Glutamatergic neuron (in vitro differentiated cells): ENCODE results near the gene GADD45GIP1. TPM values are rescaled to one million over a fixed set of nuclear protein-coding genes. Genes with fewer than 3 reads are reported as not detected.

ENCODE experiments used
- DNase-seq: peaks from one replicate; pipeline ENCODE4 v3.0.0; 2022
- H3K27ac Mint-ChIP-seq: one replicate; pipeline ENCODE4 v1.8.0; 2020; ENCODE audit warnings: mild to moderate bottlenecking, mixed read lengths, inconsistent platforms; ENCODE audit not compliant: unreplicated experiment
- H3K27me3 Mint-ChIP-seq: one replicate; pipeline ENCODE4 v1.8.0; 2020; ENCODE audit warnings: mild to moderate bottlenecking, moderate library complexity, mixed read lengths, inconsistent platforms; ENCODE audit not compliant: unreplicated experiment
- H3K36me3 Mint-ChIP-seq: one replicate; pipeline ENCODE4 v1.8.0; 2020; ENCODE audit warnings: mild to moderate bottlenecking, mixed read lengths, inconsistent platforms; ENCODE audit not compliant: unreplicated experiment
- H3K4me1 Mint-ChIP-seq: one replicate; pipeline ENCODE4 v1.8.0; 2020; ENCODE audit warnings: mild to moderate bottlenecking, low read depth, mixed read lengths, inconsistent platforms; ENCODE audit not compliant: unreplicated experiment
- H3K4me3 Mint-ChIP-seq: one replicate; pipeline ENCODE4 v1.8.0; 2020; ENCODE audit warnings: mild to moderate bottlenecking, mixed read lengths, inconsistent platforms; ENCODE audit not compliant: unreplicated experiment
- H3K9me3 Mint-ChIP-seq: one replicate; pipeline ENCODE4 v1.8.0; 2020; ENCODE audit warnings: mild to moderate bottlenecking, moderate library complexity, mixed read lengths, inconsistent platforms; ENCODE audit not compliant: unreplicated experiment
- CTCF ChIP-seq: fragments of 200-600 bp; sonication (generic); IDR thresholded peaks from one replicate; pipeline ENCODE4 v1.5.0; 2021; ENCODE audit not compliant: partially characterized antibody, unreplicated experiment
- total RNA-seq: library from RNA; stranded (reverse); fragmentation: NEBNext Ultra II Directional; extraction: Animal tissue kit (Norgen Biotek cat#: 25700); gene quantifications from one replicate; pipeline ENCODE4 v1.2.1, GENCODE V29; 2021; ENCODE audit not compliant: unreplicated experiment

Gene GADD45GIP1
- total RNA-seq, 1 donor from 2014 or later = 28.8 TPM

DNA sequence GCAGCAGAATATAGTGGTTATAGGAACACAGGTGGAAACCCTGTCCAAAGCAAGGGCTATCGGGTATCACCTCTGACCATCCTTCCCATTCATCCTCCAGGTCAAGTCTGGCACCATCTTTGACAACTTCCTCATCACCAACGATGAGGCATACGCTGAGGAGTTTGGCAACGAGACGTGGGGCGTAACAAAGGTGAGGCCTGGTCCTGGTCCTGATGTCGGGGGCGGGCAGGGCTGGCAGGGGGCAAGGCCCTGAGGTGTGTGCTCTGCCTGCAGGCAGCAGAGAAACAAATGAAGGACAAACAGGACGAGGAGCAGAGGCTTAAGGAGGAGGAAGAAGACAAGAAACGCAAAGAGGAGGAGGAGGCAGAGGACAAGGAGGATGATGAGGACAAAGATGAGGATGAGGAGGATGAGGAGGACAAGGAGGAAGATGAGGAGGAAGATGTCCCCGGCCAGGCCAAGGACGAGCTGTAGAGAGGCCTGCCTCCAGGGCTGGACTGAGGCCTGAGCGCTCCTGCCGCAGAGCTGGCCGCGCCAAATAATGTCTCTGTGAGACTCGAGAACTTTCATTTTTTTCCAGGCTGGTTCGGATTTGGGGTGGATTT is 13.5 kb downstream of the GADD45GIP1 start:
- DNase-seq = no peak
- peaks cover 18% of the 10 kb centered on the region for H3K9me3 Mint-ChIP-seq
- H3K4me1 Mint-ChIP-seq = peaks cover 22% of the 10 kb centered on the region
- H3K36me3 Mint-ChIP-seq = no peaks in the 10 kb centered on the region
- H3K27ac Mint-ChIP-seq = peak overlapping the region; percentile 73
- peaks cover 22% of the 10 kb centered on the region for H3K27me3 Mint-ChIP-seq
- H3K4me3 Mint-ChIP-seq = peak overlapping the region; percentile 12
- TF ChIP-seq CTCF = no peak

GRCh38 chr19:12940897-12941296 is 16.1 kb downstream of the GADD45GIP1 start:
- no peak for TF ChIP-seq CTCF
- DNase-seq = no peak
- peaks cover 26% of the 10 kb centered on the region for H3K27me3 Mint-ChIP-seq
- peaks cover 14% of the 10 kb centered on the region for H3K4me1 Mint-ChIP-seq
- no peak overlapping the region for H3K4me3 Mint-ChIP-seq
- H3K36me3 Mint-ChIP-seq = no peaks in the 10 kb centered on the region
- peaks cover 11% of the 10 kb centered on the region for H3K9me3 Mint-ChIP-seq
- H3K27ac Mint-ChIP-seq = no peak overlapping the region

DNA sequence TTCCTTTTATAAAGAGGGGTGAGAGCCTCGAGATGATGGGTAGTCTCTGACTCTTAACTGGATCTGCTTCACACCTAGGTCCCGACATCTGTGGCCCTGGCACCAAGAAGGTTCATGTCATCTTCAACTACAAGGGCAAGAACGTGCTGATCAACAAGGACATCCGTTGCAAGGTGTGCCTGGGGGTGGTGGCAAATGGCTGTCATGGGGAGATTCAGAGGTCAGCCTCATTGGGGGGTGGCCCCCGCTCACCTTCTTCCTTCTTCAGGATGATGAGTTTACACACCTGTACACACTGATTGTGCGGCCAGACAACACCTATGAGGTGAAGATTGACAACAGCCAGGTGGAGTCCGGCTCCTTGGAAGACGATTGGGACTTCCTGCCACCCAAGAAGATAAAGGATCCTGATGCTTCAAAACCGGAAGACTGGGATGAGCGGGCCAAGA is 17.0 kb downstream of the GADD45GIP1 start:
- Mint-ChIP-seq H3K9me3 (peaks cover 5% of the 10 kb centered on the region), H3K36me3 (no peaks in the 10 kb centered on the region), H3K4me1 (peaks cover 14% of the 10 kb centered on the region), H3K27me3 (peaks cover 20% of the 10 kb centered on the region), H3K4me3 (peak overlapping the region; percentile 98), H3K27ac (peak overlapping the region; percentile 97)
- no peak for TF ChIP-seq CTCF
- no peak for DNase-seq

DNA sequence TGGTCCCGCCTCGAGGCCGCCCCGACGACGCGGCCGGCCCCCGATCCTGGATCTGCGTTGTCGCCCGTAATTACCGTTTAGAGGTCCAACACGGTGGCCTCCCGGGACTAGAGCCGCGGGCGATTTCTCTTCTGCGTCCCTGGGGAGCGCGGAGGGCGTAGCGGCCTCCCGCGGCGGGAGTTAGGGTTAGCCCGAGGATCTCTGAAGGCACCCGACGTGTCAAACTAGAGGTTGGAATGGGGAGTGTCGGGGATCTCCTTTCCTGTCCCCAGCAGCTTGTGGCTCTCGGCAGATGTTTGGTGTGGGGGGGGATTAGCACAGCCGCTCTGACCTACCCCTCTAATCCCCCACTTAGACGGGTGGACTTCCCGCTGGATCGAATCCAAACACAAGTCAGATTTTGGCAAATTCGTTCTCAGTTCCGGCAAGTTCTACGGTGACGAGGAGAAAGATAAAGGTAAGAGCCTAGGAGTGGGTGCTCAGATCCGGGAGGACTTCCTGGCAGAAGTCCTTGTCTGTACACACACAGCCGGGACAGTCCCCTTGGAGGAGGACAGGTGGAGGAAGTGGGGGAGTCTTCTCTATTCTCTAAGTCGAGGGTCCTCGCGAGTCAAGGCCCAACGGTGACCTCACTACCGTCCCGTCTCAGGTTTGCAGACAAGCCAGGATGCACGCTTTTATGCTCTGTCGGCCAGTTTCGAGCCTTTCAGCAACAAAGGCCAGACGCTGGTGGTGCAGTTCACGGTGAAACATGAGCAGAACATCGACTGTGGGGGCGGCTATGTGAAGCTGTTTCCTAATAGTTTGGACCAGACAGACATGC is 18.0 kb downstream of the GADD45GIP1 start:
- H3K27ac Mint-ChIP-seq = peak overlapping the region; percentile 97
- H3K36me3 Mint-ChIP-seq = no peaks in the 10 kb centered on the region
- no peak for DNase-seq
- peaks cover 5% of the 10 kb centered on the region for H3K9me3 Mint-ChIP-seq
- no peak for TF ChIP-seq CTCF
- peak overlapping the region; percentile 98 for H3K4me3 Mint-ChIP-seq
- peaks cover 18% of the 10 kb centered on the region for H3K27me3 Mint-ChIP-seq
- H3K4me1 Mint-ChIP-seq = peaks cover 14% of the 10 kb centered on the region
